WTC11 (cell line): ENCODE measurements around the gene NRP2. TPM values are rescaled to one million over a fixed set of nuclear protein-coding genes. Genes with fewer than 3 reads are reported as not detected.

ENCODE experiments used
- ATAC-seq: fragments of 200-7000 bp; cut with Tn5 transposase; 2 replicates; pipeline ENCODE4 v1.10.0; 2021; ENCODE audit warnings: mild to moderate bottlenecking, moderate library complexity
- CTCF ChIA-PET: fragments of 300-600 bp; sonication (Branson Sonifier 250); formaldehyde crosslinking; loops from one replicate; lab custom pipeline; 2021; ENCODE audit warnings: antibody characterized with exemption; lab: Charles Lee
- POLR2A ChIA-PET: fragments of 350-600 bp; sonication (Branson Sonifier 250); formaldehyde crosslinking; loops from one replicate; lab custom pipeline; 2021; ENCODE audit warnings: antibody characterized with exemption; lab: Charles Lee
- DNase-seq: peaks from one replicate; pipeline ENCODE4 v3.0.0; 2021; ENCODE audit warnings: low spot score
- H3K27ac Mint-ChIP-seq: 2 replicates; pipeline ENCODE4 v1.8.0; 2021; ENCODE audit warnings: mixed read lengths
- H3K27me3 Mint-ChIP-seq: 2 replicates; pipeline ENCODE4 v1.8.0; 2021; ENCODE audit warnings: low read depth, mild to moderate bottlenecking, moderate library complexity, mixed read lengths
- H3K36me3 Mint-ChIP-seq: 2 replicates; pipeline ENCODE4 v1.8.0; 2021; ENCODE audit warnings: mixed read lengths
- H3K4me1 Mint-ChIP-seq: 2 replicates; pipeline ENCODE4 v1.8.0; 2022; ENCODE audit warnings: mixed read lengths
- H3K4me3 Mint-ChIP-seq: 2 replicates; pipeline ENCODE4 v1.8.0; 2021; ENCODE audit warnings: mild to moderate bottlenecking, moderate library complexity, mixed read lengths
- H3K9me3 Mint-ChIP-seq: 2 replicates; pipeline ENCODE4 v1.8.0; 2021; ENCODE audit warnings: mixed read lengths
- CDX4 ChIP-seq: fragments of 250-450 bp; sonication (Bioruptor Pico); IDR thresholded peaks from 2 replicates; pipeline ENCODE4 v1.9.0; 2021; ENCODE audit warnings: moderate library complexity, mild to moderate bottlenecking, inconsistent platforms, borderline replicate concordance
- CTCF ChIP-seq: fragments of 200-600 bp; IDR thresholded peaks from 2 replicates; pipeline ENCODE4 v1.8.0; 2022; ENCODE audit warnings: antibody characterized with exemption
- E2F4 ChIP-seq: sonication (generic); formaldehyde crosslinking; IDR thresholded peaks from 2 replicates; pipeline ENCODE4 v1.8.1; 2022; ENCODE audit warnings: low read depth, mild to moderate bottlenecking, moderate library complexity, missing genetic modification reagents, borderline replicate concordance
- ERG ChIP-seq: fragments of 250-450 bp; sonication (Bioruptor Pico); IDR thresholded peaks from 2 replicates; pipeline ENCODE4 v1.8.0; 2021; ENCODE audit warnings: mild to moderate bottlenecking
- ETV6 ChIP-seq: sonication (generic); formaldehyde crosslinking; IDR thresholded peaks from 2 replicates; pipeline ENCODE4 v1.8.1; 2022; ENCODE audit warnings: mild to moderate bottlenecking, missing genetic modification reagents
- FOXP1 ChIP-seq: sonication (generic); formaldehyde crosslinking; IDR thresholded peaks from 2 replicates; pipeline ENCODE4 v1.8.0; 2022; ENCODE audit warnings: missing genetic modification reagents, mild to moderate bottlenecking, moderate library complexity, borderline replicate concordance
- GTF2I ChIP-seq: fragments of 250-450 bp; sonication (Bioruptor Pico); conservative IDR thresholded peaks from 2 replicates; pipeline ENCODE4 v1.4.0; 2021; ENCODE audit warnings: mild to moderate bottlenecking
- IRF1 ChIP-seq: sonication (generic); formaldehyde crosslinking; IDR thresholded peaks from 2 replicates; pipeline ENCODE4 v1.8.0; 2023; ENCODE audit warnings: missing genetic modification reagents
- MYBL2 ChIP-seq: sonication (generic); formaldehyde crosslinking; IDR thresholded peaks from 2 replicates; pipeline ENCODE4 v1.8.1; 2023; ENCODE audit warnings: mild to moderate bottlenecking, moderate library complexity, missing genetic modification reagents
- NFE2L1 ChIP-seq: sonication (generic); formaldehyde crosslinking; IDR thresholded peaks from 2 replicates; pipeline ENCODE4 v1.8.1; 2023; ENCODE audit warnings: missing genetic modification reagents
- NR2C2 ChIP-seq: sonication (generic); formaldehyde crosslinking; IDR thresholded peaks from 2 replicates; pipeline ENCODE4 v1.8.0; 2022; ENCODE audit warnings: mild to moderate bottlenecking, missing genetic modification reagents
- RELA ChIP-seq: sonication (generic); formaldehyde crosslinking; IDR thresholded peaks from 2 replicates; pipeline ENCODE4 v1.8.1; 2022; ENCODE audit warnings: missing genetic modification reagents, mild to moderate bottlenecking, borderline replicate concordance
- SMAD4 ChIP-seq: sonication (generic); formaldehyde crosslinking; IDR thresholded peaks from 2 replicates; pipeline ENCODE4 v1.8.0; 2022; ENCODE audit warnings: mild to moderate bottlenecking, missing genetic modification reagents
- SOX15 ChIP-seq: fragments of 250-450 bp; sonication (Bioruptor Pico); IDR thresholded peaks from 2 replicates; pipeline ENCODE4 v1.9.0; 2021; ENCODE audit warnings: mild to moderate bottlenecking
- ZMAT4 ChIP-seq: fragments of 250-450 bp; sonication (Bioruptor Pico); IDR thresholded peaks from 2 replicates; pipeline ENCODE4 v1.9.0; 2021; ENCODE audit warnings: mild to moderate bottlenecking
- ZNF121 ChIP-seq: sonication (generic); formaldehyde crosslinking; IDR thresholded peaks from 2 replicates; pipeline ENCODE4 v1.8.0; 2023; ENCODE audit warnings: missing genetic modification reagents
- ZNF232 ChIP-seq: sonication (generic); formaldehyde crosslinking; IDR thresholded peaks from 2 replicates; pipeline ENCODE4 v1.8.0; 2022; ENCODE audit warnings: mild to moderate bottlenecking, missing genetic modification reagents
- ZNF281 ChIP-seq: sonication (generic); formaldehyde crosslinking; IDR thresholded peaks from 2 replicates; pipeline ENCODE4 v1.8.0; 2023; ENCODE audit warnings: mild to moderate bottlenecking, missing genetic modification reagents
- ZNF396 ChIP-seq: fragments of 250-450 bp; sonication (Bioruptor Pico); IDR thresholded peaks from 2 replicates; pipeline ENCODE4 v1.8.0; 2021; ENCODE audit warnings: mild to moderate bottlenecking, moderate library complexity, borderline replicate concordance
- ZNF425 ChIP-seq: fragments of 250-450 bp; sonication (Bioruptor Pico); conservative IDR thresholded peaks from 2 replicates; pipeline ENCODE4 v1.9.0; 2021; ENCODE audit warnings: mild to moderate bottlenecking
- total RNA-seq: library from RNA; stranded (reverse); gene quantifications from 3 replicates; pipeline ENCODE4 v1.2.3, GENCODE V29; 2021
- TF ChIP-seq, protein P1 (sequence below): sonication (generic); formaldehyde crosslinking; IDR thresholded peaks from 2 replicates; pipeline ENCODE4 v1.8.0; 2022; ENCODE audit warnings: mild to moderate bottlenecking, missing genetic modification reagents

The NRP2 gene
- total RNA-seq, 1 experiment from 2014 or later, result 41.0 TPM

- TF ChIP-seq ZNF425 (CRISPR knock-in tag), result no peak
- no peak for TF ChIP-seq IRF1 (CRISPR knock-in tag)
- no peak for TF ChIP-seq ZNF281 (CRISPR knock-in tag)
- TF ChIP-seq MYBL2 (CRISPR knock-in tag), result no peak
These were observed 117.9 kb downstream of the NRP2 start (continued) for GRCh38 chr2:205800224-205800623.

DNA sequence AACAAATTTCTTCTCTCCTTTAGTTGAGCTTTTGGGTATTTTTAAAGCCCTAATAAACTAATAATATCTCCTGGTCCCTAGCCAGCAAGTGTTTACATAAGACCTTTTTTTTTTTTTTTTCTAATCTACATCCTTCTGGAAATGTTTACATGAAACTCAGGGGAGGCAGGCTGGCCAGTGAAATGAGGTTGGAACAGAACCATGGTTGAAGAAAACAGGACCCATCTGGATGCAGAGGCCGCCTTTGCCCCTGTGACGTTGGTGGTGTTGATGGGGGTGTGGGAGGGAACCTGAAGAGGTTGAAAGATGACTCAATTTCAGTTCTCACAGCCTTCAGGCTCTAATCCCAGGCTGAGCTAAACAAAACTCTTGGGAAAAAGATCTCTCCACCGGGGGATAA lies 118.5 kb downstream of the NRP2 start:
- no peak overlapping the region for H3K4me3 Mint-ChIP-seq
- peaks cover 28% of the 10 kb centered on the region for H3K9me3 Mint-ChIP-seq
- no peaks in the 10 kb centered on the region for H3K27me3 Mint-ChIP-seq
- ATAC-seq (no peak), DNase-seq (no peak)
- H3K27ac Mint-ChIP-seq, result no peak overlapping the region
- peaks cover 21% of the 10 kb centered on the region for H3K4me1 Mint-ChIP-seq
- H3K36me3 Mint-ChIP-seq, result peaks cover 25% of the 10 kb centered on the region
- TF ChIP-seq NR2C2 (CRISPR knock-in tag), result no peak
- no peak for TF ChIP-seq NFE2L1 (CRISPR knock-in tag)
- TF ChIP-seq, protein P1, sequence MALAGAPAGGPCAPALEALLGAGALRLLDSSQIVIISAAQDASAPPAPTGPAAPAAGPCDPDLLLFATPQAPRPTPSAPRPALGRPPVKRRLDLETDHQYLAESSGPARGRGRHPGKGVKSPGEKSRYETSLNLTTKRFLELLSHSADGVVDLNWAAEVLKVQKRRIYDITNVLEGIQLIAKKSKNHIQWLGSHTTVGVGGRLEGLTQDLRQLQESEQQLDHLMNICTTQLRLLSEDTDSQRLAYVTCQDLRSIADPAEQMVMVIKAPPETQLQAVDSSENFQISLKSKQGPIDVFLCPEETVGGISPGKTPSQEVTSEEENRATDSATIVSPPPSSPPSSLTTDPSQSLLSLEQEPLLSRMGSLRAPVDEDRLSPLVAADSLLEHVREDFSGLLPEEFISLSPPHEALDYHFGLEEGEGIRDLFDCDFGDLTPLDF (CRISPR knock-in tag), result no peak
- no peak for TF ChIP-seq E2F4 (CRISPR knock-in tag)
- TF ChIP-seq CTCF, result no peak
- no peak for TF ChIP-seq ZMAT4 (CRISPR knock-in tag)
- no peak for TF ChIP-seq ZNF396 (CRISPR knock-in tag)
- no peak for TF ChIP-seq RELA (CRISPR knock-in tag)
- no peak for TF ChIP-seq SOX15 (CRISPR knock-in tag)
- TF ChIP-seq ERG (CRISPR knock-in tag), result no peak
- TF ChIP-seq GTF2I (CRISPR knock-in tag), result no peak
- TF ChIP-seq FOXP1, result no peak
- no peak for TF ChIP-seq ZNF121 (CRISPR knock-in tag)
- TF ChIP-seq ZNF232 (CRISPR knock-in tag), result no peak
- no peak for TF ChIP-seq CDX4 (CRISPR knock-in tag)
- TF ChIP-seq ETV6 (CRISPR knock-in tag), result no peak
- TF ChIP-seq SMAD4 (CRISPR knock-in tag), result no peak
- ChIA-PET CTCF (no interaction called here), POLR2A (no interaction called here)
